SH-SY5Y (cell line): ENCODE measurements around the gene MRPS23.

ENCODE experiments used
- GATA2 ChIP-seq: IDR thresholded peaks from 2 replicates; pipeline ENCODE4 v1.6.1; 2011; ENCODE audit warnings: mild to moderate bottlenecking, low read depth, low read length
- GATA3 ChIP-seq: IDR thresholded peaks from 2 replicates; pipeline ENCODE4 v1.6.1; 2011; ENCODE audit warnings: low read depth, mild to moderate bottlenecking, low read length, moderate library complexity

MRPS23 gene

GRCh38 chr17:57849163-57849873 lies 526 bp downstream of the MRPS23 start:
- TF ChIP-seq GATA2 (no peak), GATA3 (no peak)

- TF ChIP-seq GATA2 = no peak
- TF ChIP-seq GATA3 = no peak
Observed at GRCh38 chr17:57842280-57842679, 7.6 kb downstream of the MRPS23 start.

GRCh38 chr17:57839571-57839923 lies 10.3 kb downstream of the MRPS23 start:
- no peak for TF ChIP-seq GATA3
- TF ChIP-seq GATA2 = no peak

- no peak for TF ChIP-seq GATA2
- TF ChIP-seq GATA3 = no peak
Observed at GRCh38 chr17:57838857-57839570, 10.8 kb downstream of the MRPS23 start.

GRCh38 chr17:57838453-57838852 lies 11.4 kb downstream of the MRPS23 start:
- TF ChIP-seq GATA2 (no peak), GATA3 (no peak)

- TF ChIP-seq GATA3 = no peak
- no peak for TF ChIP-seq GATA2
Observed at GRCh38 chr17:57835333-57835900, 14.4 kb downstream of the MRPS23 start.

- no peak for TF ChIP-seq GATA3
- no peak for TF ChIP-seq GATA2
Observed at GRCh38 chr17:57834146-57834741, 15.6 kb downstream of the MRPS23 start.

- TF ChIP-seq GATA3 (no peak), GATA2 (peak; percentile 32; the same call in 1 of the 2 replicates)
Observed at GRCh38 chr17:57833179-57833939, 16.5 kb downstream of the MRPS23 start.

GRCh38 chr17:57832314-57833178 lies 17.3 kb downstream of the MRPS23 start:
- TF ChIP-seq GATA3 = no peak
- TF ChIP-seq GATA2 = no peak

- TF ChIP-seq GATA3 (no peak), GATA2 (no peak)
Observed at GRCh38 chr17:57830880-57831279, 19.0 kb downstream of the MRPS23 start.

- TF ChIP-seq GATA3 (no peak), GATA2 (no peak)
Observed at GRCh38 chr17:57823469-57824401, 26.1 kb downstream of the MRPS23 start.

- no peak for TF ChIP-seq GATA2
- no peak for TF ChIP-seq GATA3
Observed at GRCh38 chr17:57819867-57820266, 30.0 kb downstream of the MRPS23 start.

- TF ChIP-seq GATA2 = no peak
- TF ChIP-seq GATA3 = no peak
Observed at GRCh38 chr17:57819285-57819684, 30.6 kb downstream of the MRPS23 start.

GRCh38 chr17:57818066-57818465 lies 31.8 kb downstream of the MRPS23 start:
- TF ChIP-seq GATA2 (no peak), GATA3 (no peak)
